NB4 (cell line): ENCODE results near the gene PPP2R5C.
A peak's percentile ranks its signal among the peaks of the same experiment; 100 is the strongest.

ENCODE experiments used
- DNase-seq: peaks from one replicate; pipeline ENCODE4 v3.0.0; 2010; ENCODE audit warnings: low read depth
- H3K4me3 ChIP-seq: one replicate; pipeline ENCODE4 v1.5.1; 2011; ENCODE audit warnings: mild to moderate bottlenecking, low read depth, low read length, moderate library complexity
- MYC ChIP-seq: IDR thresholded peaks from 2 replicates; pipeline ENCODE4 v1.6.1; 2011; ENCODE audit warnings: low read depth, low read length
- POLR2A ChIP-seq: IDR thresholded peaks from 2 replicates; pipeline ENCODE4 v1.6.1; 2011; ENCODE audit warnings: mild to moderate bottlenecking; ENCODE audit not compliant: insufficient read length; ENCODE audit errors: extremely low read depth
- TF ChIP-seq, protein P1 (sequence below): IDR thresholded peaks from 2 replicates; pipeline ENCODE4 v1.6.1; 2011; ENCODE audit warnings: low read depth, low read length
- TF ChIP-seq, protein P2 (sequence below): IDR thresholded peaks from one replicate; pipeline ENCODE4 v1.5.1; 2012; ENCODE audit warnings: low read depth, low read length

The PPP2R5C gene

DNA sequence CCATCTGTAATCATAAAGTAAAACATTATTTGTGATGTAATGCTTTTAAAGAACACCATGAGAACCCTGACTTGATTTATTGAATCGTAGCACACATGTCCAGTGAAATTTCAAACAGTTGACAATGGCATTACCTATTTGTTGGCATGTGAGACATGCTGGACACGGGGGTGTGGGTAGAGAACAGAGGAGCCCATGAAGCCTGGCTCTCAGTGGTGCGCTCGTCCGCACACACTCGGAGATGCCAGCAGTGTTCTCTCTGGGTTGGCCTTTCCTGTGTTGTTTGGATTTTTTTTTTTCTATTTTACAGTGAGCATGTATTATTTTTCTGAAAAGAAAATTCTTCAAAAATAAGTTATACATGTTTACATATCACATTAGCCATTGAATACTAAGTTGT lies 78.2 kb downstream of the PPP2R5C start:
- TF ChIP-seq MYC: no peak
- TF ChIP-seq, protein P1, sequence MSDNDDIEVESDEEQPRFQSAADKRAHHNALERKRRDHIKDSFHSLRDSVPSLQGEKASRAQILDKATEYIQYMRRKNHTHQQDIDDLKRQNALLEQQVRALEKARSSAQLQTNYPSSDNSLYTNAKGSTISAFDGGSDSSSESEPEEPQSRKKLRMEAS: no peak
- no peak for TF ChIP-seq POLR2A
- TF ChIP-seq, protein P2, sequence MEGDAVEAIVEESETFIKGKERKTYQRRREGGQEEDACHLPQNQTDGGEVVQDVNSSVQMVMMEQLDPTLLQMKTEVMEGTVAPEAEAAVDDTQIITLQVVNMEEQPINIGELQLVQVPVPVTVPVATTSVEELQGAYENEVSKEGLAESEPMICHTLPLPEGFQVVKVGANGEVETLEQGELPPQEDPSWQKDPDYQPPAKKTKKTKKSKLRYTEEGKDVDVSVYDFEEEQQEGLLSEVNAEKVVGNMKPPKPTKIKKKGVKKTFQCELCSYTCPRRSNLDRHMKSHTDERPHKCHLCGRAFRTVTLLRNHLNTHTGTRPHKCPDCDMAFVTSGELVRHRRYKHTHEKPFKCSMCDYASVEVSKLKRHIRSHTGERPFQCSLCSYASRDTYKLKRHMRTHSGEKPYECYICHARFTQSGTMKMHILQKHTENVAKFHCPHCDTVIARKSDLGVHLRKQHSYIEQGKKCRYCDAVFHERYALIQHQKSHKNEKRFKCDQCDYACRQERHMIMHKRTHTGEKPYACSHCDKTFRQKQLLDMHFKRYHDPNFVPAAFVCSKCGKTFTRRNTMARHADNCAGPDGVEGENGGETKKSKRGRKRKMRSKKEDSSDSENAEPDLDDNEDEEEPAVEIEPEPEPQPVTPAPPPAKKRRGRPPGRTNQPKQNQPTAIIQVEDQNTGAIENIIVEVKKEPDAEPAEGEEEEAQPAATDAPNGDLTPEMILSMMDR: no peak
- no peak overlapping the region for H3K4me3 ChIP-seq
- DNase-seq: no peak

DNA sequence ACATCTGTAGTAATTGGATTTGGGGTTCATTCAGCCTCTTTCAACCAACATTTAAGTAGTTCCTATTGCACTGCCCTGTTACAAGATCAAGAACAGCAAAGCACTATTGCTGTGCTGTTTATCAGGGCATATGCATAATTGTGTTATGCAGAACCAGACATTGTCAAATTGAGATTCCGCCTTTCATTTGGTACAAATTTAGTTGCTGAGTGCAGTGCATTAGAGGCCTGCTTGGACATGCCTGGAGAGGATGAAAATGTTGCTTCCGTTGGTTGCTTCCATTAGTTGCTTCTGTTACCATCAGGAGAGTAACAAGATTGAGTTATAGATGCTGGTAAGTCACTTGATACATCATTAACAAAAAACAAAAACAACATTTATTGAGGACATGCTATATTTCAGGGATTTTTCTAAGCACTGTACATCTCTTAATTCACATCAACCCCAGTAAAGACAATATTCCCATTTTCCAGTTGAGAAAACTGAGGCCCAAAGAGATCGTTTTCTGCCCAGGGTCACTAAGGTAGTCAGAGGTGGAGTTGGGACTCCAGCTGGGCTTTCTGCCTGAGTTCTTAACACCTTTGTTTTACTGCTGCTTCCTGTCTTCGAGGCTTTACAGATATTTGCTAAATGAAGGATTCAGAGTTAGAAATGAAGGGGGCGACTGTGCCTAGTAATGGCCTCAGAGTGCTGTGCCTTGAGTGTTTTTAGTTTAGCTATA lies 79.3 kb downstream of the PPP2R5C start:
- no peak overlapping the region for H3K4me3 ChIP-seq
- TF ChIP-seq MYC (no peak), POLR2A (no peak)
- TF ChIP-seq, protein P2: no peak
- TF ChIP-seq, protein P1: no peak
- DNase-seq: no peak

DNA sequence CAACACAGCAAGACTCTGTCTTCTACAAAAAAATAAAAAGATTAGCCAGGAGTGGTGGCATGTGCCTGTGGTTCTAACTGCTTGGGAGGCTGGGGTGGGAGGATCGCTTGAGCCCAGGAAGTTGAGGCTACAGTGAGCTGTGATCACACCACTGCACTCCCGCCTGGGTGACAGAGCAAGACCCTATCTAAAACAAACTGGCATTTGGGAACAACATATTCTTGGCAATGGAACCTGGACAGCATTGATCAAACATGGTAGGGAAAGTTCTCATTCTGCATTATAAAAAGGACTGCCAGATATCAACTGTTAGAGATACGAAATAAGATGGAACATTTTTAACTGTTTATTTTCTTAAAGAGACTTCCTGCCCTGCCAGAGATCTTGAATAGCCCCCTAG lies 81.5 kb downstream of the PPP2R5C start:
- DNase-seq: no peak
- H3K4me3 ChIP-seq: no peak overlapping the region
- TF ChIP-seq, protein P2: no peak
- TF ChIP-seq POLR2A (no peak), MYC (no peak)
- TF ChIP-seq, protein P1: no peak

DNA sequence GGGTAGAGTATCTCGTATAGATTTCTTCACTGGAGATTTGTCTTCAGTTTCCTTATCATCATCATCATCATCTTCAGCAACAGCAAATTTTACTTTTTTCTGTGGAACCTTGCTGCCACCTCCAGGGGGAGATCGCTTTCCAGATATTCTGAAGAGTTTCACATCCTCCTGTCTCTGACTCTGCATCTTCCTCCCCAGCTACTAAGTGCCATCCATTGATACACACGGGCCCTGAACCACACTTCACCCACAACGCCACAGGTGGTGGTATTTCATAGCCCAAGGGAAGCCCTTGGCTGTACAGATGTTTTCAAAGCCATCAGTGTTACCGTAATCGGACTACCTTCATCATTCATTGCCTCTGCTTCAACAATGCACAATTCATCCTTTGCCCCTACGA lies 82.2 kb downstream of the PPP2R5C start:
- no peak overlapping the region for H3K4me3 ChIP-seq
- DNase-seq: peak; percentile 56
- TF ChIP-seq, protein P2: peak; percentile 27
- TF ChIP-seq MYC (no peak), POLR2A (no peak)
- TF ChIP-seq, protein P1: no peak

DNA sequence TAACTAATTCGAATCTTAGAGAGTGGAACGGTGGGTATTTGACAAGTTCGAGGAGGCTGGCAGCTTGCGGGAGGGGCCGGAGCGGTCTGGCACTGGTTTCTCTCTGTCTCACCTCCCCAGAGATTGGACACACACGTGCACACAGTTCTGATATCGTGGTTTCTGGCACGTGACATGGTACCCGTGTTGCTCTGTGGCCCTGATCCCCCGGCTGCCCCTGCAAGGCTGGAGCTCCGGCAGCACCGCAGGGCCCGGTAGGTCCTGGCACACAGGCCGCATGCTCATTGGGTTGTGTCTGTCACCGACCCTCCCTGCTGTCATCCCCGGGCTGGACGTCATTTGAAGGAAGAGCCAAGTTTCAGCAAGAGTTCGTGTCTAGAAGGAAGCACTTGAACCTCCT lies 82.7 kb downstream of the PPP2R5C start:
- TF ChIP-seq, protein P1: no peak
- TF ChIP-seq POLR2A (no peak), MYC (no peak)
- TF ChIP-seq, protein P2: no peak
- H3K4me3 ChIP-seq: no peak overlapping the region
- DNase-seq: no peak
